ENCODE results near the gene CFAP100. TPM values are rescaled to one million over a fixed set of nuclear protein-coding genes. Genes with fewer than 3 reads are reported as not detected.
A peak's percentile ranks its signal among the peaks of the same experiment; 100 is the strongest.

The CFAP100 gene
- total RNA-seq, 4 donors from 2014 or later = not detected

DNA sequence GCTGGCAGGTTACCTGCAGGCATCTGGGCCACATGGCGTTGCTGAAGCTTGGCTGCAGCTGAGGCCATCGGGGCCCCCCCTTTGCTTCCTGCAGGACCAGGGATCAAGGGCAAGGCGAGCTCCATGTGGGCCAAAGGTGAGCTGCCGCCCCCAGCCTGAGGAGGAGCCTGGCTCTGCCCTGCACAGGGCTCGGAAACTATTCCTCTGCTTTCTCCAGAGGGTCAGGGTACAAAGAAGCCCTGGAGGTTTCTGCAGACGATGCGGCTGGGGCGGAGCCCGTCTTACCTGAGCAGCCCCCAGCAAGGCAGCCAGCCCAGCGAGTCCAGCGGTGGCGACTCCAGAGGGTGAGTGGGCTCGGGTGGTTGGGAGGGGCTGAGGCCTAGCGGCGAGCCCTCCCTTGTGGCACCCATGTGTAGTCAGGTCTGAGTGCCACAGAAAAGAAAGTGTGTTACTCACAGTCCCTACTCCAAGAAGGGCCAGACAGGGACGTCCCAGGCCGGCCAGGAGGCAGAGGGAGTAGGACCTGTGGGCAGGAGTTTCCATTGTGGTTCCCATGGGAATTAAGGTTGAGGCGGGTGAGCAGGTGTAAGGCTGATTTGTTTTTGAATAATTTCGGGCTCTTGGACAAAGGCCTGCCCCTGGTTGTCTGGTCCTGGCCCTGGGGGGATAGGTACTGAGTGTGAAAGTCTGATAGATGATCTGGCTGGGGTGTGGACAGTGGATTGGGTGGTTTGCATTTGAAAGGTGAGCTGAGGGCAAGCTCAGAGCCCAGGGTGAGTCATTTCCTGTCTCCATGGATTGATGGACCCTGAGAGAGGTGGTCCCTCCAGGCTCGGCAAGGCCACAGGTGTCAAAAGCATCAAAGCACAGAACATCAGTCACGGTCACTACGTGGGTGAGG is 25.4 kb downstream of the CFAP100 start:
- peak in 1 of 2 donors; percentile 81 for DNase-seq (ENCODE audit: low spot score in 2 of 2)
- TF ChIP-seq, protein P1, sequence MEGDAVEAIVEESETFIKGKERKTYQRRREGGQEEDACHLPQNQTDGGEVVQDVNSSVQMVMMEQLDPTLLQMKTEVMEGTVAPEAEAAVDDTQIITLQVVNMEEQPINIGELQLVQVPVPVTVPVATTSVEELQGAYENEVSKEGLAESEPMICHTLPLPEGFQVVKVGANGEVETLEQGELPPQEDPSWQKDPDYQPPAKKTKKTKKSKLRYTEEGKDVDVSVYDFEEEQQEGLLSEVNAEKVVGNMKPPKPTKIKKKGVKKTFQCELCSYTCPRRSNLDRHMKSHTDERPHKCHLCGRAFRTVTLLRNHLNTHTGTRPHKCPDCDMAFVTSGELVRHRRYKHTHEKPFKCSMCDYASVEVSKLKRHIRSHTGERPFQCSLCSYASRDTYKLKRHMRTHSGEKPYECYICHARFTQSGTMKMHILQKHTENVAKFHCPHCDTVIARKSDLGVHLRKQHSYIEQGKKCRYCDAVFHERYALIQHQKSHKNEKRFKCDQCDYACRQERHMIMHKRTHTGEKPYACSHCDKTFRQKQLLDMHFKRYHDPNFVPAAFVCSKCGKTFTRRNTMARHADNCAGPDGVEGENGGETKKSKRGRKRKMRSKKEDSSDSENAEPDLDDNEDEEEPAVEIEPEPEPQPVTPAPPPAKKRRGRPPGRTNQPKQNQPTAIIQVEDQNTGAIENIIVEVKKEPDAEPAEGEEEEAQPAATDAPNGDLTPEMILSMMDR (IDR thresholded peaks at IDR 0.05) = no peak
- TF ChIP-seq POLR2A (IDR thresholded peaks at IDR 0.05) = no peak
- intact Hi-C loops (cut with DNase I; ENCODE audit: low total_unique reads) = no loop called here

DNA sequence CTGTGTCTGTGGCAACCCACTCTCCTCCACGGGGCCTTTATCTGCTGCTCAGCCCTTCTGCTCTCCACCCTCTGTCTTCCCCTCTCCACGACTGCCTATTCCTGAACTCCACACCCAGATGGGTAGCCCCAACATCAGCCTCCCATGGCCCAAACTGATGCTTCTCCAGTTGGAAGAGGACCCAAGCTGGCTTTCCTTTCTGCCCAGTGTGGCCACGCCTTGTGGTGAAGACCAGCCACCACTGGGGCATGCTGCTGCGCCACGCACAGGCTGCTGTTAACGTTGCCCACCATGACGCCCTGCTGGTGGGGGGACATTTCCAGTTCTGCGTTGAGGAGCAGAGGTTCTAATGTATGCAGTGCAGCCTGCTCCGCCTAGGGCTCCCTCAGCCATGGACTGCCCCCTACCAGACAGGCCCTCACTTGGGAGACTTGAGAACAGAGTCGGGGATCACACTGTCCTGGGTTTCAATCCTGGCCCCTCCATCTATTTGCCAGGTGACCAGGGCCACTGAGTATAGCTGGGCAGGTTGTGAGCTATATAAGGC is 26.9 kb downstream of the CFAP100 start:
- WGBS, 2 donors = 73 to 78% methylated on average over 10 of the region's 10 CpGs
- intact Hi-C loops (cut with DNase I; ENCODE audit: low total_unique reads) = no loop called here
- DNase-seq (ENCODE audit: low spot score in 2 of 2) = peak in 1 of 2 donors; percentile 62
- no peak overlapping the region for H3K4me3 ChIP-seq (ENCODE audit: low read depth, poor library complexity, severe bottlenecking)
- TF ChIP-seq POLR2A (IDR thresholded peaks at IDR 0.05) = no peak
- TF ChIP-seq, protein P1 (IDR thresholded peaks at IDR 0.05) = no peak

More for the DNA sequence above, 25.4 kb downstream of the CFAP100 start:
- 72 to 75% methylated on average over 18 to 22 of the region's 22 CpGs for WGBS, 2 donors
- no peak overlapping the region for H3K4me3 ChIP-seq (ENCODE audit: low read depth, poor library complexity, severe bottlenecking)

DNA sequence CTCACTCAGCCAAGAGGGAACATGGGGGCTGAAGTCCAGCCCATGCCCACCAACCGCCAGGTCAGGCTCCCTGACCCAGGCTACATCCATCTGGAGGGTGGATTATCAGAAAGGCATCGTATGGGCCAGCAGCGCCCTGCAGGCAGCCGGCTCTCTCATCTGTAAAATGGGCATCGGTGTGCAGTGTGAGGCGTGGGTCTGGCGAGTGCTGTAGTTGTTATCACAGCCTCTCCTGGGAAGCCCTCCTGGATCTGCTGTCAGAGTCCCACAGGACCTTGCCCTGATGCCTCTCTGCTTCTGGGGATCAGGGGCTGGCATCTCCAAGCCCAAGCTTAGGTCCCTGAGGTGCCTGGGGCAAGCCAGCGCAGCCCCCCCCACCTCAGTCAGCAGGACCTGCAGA is 27.4 kb downstream of the CFAP100 start:
- DNase-seq (ENCODE audit: low spot score in 2 of 2) = peak in 1 of 2 donors; percentile 68
- H3K4me3 ChIP-seq (ENCODE audit: low read depth, poor library complexity, severe bottlenecking) = no peak overlapping the region
- TF ChIP-seq, protein P1 (IDR thresholded peaks at IDR 0.05) = no peak
- TF ChIP-seq POLR2A (IDR thresholded peaks at IDR 0.05) = no peak
- intact Hi-C loops (cut with DNase I; ENCODE audit: low total_unique reads) = no loop called here
- 94 to 96% methylated on average over 8 of the region's 8 CpGs for WGBS, 2 donors

DNA sequence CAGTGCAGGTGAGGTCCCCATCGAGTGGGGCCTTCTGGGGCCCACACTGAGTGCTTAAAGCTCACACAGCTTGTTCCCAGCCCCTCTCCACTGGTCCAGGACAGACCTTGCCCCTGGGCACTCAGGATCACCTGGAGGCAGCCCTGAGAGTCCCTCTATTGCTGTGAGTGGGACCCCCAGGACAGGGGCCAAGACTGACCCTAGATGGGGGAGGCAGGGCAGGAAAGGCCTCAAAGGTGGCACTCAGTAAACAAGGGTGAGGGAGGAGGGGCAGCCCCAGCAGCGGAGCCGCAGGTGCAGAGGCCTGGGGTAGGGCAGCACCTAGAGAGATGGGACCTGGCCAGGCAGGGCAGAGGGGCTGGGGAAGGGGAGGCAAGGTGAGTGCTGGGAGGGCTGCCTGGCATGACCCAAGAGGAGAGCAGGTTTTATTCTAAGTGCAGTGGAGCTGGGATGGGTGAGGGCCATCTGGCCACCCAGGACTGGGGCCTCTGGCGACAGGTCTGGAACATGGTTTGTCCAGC is 27.9 kb downstream of the CFAP100 start:
- no peak overlapping the region for H3K4me3 ChIP-seq (ENCODE audit: low read depth, poor library complexity, severe bottlenecking)
- DNase-seq (ENCODE audit: low spot score in 2 of 2) = peak in 1 of 2 donors; percentile 70
- intact Hi-C loops (cut with DNase I; ENCODE audit: low total_unique reads) = no loop called here
- 79 to 85% methylated on average over 4 of the region's 4 CpGs for WGBS, 2 donors
- TF ChIP-seq, protein P1 (IDR thresholded peaks at IDR 0.05) = no peak
- no peak for TF ChIP-seq POLR2A (IDR thresholded peaks at IDR 0.05)

DNA sequence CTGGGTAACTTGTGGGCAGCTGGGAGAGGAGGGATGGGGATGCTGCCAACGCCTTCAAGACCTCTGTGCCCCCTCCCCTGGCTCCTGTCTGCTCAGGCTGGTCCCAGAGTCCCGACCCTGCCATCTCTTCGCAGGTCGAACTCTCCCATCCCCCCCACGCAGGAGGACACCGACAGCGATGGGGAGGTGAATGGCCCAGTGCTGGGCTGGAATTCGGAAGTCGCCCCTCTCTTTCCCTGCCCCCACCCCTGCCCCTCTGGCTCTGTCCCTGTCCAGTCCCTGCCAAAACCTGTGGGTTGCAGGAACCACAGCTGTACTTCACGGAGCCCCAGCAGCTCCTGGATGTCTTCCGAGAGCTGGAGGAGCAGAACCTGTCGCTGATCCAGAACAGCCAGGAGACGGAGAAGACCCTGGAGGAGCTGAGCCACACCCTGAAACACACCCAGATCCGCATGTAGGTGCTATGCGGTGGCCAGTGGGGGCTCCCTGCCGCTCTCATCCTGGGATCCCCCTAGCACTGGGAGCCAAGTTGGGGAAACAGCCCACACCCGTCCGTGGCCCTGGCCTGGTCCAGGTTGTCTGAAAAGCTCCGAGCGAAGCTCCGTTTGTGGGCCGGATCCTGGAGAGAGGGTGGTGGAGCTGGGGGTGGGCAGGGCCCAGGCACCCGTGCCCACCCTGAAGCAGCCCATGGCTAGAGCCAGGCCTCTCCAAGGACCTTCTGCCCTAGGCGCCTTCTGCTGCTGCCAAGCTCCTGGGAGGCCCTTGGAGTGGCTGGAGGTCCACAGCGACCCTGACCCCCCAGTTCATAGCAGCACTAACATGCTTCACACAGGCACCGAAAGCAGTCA is 28.7 kb downstream of the CFAP100 start:
- DNase-seq (ENCODE audit: low spot score in 2 of 2) = peak in 1 of 2 donors; percentile 80
- H3K4me3 ChIP-seq (ENCODE audit: low read depth, poor library complexity, severe bottlenecking) = no peak overlapping the region
- intact Hi-C loops (cut with DNase I; ENCODE audit: low total_unique reads) = no loop called here
- WGBS, 2 donors = 74 to 75% methylated on average over 16 to 23 of the region's 26 CpGs
- TF ChIP-seq, protein P1 (IDR thresholded peaks at IDR 0.05) = no peak
- TF ChIP-seq POLR2A (IDR thresholded peaks at IDR 0.05) = no peak
